Activated CD8-positive, alpha-beta memory T cell treated with anti-CD3 and anti-CD28 coated beads, Interleukin-2, amount 10 ng/mL, durations not matched to agents 7 days and 5 days (primary cell): Measurements from ENCODE around the gene BTNL9. TPM values are rescaled to one million over a fixed set of nuclear protein-coding genes. Genes with fewer than 3 reads are reported as not detected.
"Not testable (repeated sequence)": the region's sequence is repeated elsewhere in the genome, so short reads cannot be mapped to it uniquely, and the experiment has no call there.

Experiments
- ATAC-seq: fragments of 150-1000 bp; cut with Tn5 transposase; one replicate; pipeline ENCODE4 v1.10.0; 2021; ENCODE audit warnings: moderate library complexity
- CTCF ChIA-PET: fragments of 350-600 bp; sonication (Branson Sonifier 250); formaldehyde crosslinking; loops from one replicate; lab custom pipeline; 2021; ENCODE audit warnings: antibody characterized with exemption; lab: Charles Lee
- DNase-seq: peaks from one replicate; pipeline ENCODE4 v3.0.0-alpha.2; 2020
- H3K27ac Mint-ChIP-seq: one replicate; pipeline ENCODE4 v1.8.0; 2021; ENCODE audit warnings: mild to moderate bottlenecking, mixed read lengths
- H3K27me3 Mint-ChIP-seq: one replicate; pipeline ENCODE4 v1.8.0; 2021; ENCODE audit warnings: mixed read lengths
- H3K36me3 Mint-ChIP-seq: one replicate; pipeline ENCODE4 v1.8.0; 2021; ENCODE audit warnings: mild to moderate bottlenecking, mixed read lengths
- H3K4me1 Mint-ChIP-seq: one replicate; pipeline ENCODE4 v1.8.0; 2021; ENCODE audit warnings: mixed read lengths
- H3K4me3 Mint-ChIP-seq: one replicate; pipeline ENCODE4 v1.8.0; 2021; ENCODE audit warnings: mild to moderate bottlenecking, moderate library complexity, mixed read lengths
- H3K9me3 Mint-ChIP-seq: one replicate; pipeline ENCODE4 v1.8.0; 2022; ENCODE audit warnings: low read depth, mixed read lengths
- total RNA-seq, 2 experiments: library from RNA; stranded (reverse); gene quantifications; one replicate each; pipeline ENCODE4 v1.2.3, GENCODE V29; 2021

BTNL9 gene
- total RNA-seq, 2 experiments from 2014 or later: not detected

DNA sequence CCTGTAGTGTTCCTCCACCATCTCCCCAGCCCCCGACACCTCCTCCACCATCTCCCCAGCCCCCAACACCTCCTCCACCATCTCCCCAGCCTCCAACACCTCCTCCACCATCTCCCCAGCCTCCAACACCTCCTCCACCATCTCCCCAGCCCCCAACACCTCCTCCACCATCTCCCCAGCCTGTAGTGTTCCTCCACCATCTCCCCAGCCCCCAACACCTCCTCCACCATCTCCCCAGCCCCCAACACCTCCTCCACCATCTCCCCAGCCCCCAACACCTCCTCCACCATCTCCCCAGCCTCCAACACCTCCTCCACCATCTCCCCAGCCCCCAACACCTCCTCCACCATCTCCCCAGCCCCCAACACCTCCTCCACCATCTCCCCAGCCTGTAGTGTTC is 5.8 kb downstream of the BTNL9 start:
- H3K27ac Mint-ChIP-seq, ATAC-seq, H3K9me3 Mint-ChIP-seq, H3K36me3 Mint-ChIP-seq, H3K4me1 Mint-ChIP-seq, CTCF ChIA-PET, DNase-seq, H3K4me3 Mint-ChIP-seq: not testable (repeated sequence)
- H3K27me3 Mint-ChIP-seq: peaks cover 34% of the 10 kb centered on the region

DNA sequence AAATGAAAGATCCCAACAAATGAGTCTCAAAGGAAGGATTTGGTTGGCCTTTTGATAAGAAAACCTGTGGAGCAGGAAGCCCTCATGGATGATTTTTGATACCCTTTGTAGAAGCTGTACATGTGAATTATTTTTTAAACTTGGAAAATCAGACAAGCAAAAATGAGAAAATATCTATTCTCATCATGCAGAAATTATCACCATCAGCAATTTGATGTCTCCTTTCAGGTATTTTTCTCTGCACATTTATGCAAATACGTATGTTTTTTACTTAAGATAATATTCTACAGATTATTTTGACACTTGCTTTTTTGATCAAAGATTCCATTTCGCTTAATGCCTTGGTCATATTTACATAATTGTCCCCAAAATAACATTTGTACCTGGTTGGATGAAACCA is 7.2 kb downstream of the BTNL9 start:
- H3K4me3 Mint-ChIP-seq: no peak overlapping the region
- no peak for ATAC-seq
- H3K27me3 Mint-ChIP-seq: peaks cover 38% of the 10 kb centered on the region
- no peaks in the 10 kb centered on the region for H3K9me3 Mint-ChIP-seq
- peaks cover 3% of the 10 kb centered on the region for H3K36me3 Mint-ChIP-seq
- CTCF ChIA-PET: no interaction called here
- H3K27ac Mint-ChIP-seq: no peak overlapping the region
- peaks cover 4% of the 10 kb centered on the region for H3K4me1 Mint-ChIP-seq
- no peak for DNase-seq

DNA sequence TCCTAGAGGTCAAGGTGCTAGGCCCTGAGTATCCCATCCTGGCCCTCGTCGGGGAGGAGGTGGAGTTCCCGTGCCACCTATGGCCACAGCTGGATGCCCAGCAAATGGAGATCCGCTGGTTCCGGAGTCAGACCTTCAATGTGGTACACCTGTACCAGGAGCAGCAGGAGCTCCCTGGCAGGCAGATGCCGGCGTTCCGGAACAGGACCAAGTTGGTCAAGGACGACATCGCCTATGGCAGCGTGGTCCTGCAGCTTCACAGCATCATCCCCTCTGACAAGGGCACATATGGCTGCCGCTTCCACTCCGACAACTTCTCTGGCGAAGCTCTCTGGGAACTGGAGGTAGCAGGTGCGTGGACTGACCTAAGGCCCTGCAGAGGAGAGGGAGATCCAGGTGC is 7.9 kb downstream of the BTNL9 start:
- Mint-ChIP-seq H3K4me1 (peaks cover 6% of the 10 kb centered on the region), H3K27me3 (peaks cover 37% of the 10 kb centered on the region), H3K27ac (no peak overlapping the region), H3K36me3 (peaks cover 4% of the 10 kb centered on the region), H3K9me3 (no peaks in the 10 kb centered on the region), H3K4me3 (no peak overlapping the region)
- CTCF ChIA-PET: no interaction called here
- ATAC-seq (no peak), DNase-seq (no peak)

DNA sequence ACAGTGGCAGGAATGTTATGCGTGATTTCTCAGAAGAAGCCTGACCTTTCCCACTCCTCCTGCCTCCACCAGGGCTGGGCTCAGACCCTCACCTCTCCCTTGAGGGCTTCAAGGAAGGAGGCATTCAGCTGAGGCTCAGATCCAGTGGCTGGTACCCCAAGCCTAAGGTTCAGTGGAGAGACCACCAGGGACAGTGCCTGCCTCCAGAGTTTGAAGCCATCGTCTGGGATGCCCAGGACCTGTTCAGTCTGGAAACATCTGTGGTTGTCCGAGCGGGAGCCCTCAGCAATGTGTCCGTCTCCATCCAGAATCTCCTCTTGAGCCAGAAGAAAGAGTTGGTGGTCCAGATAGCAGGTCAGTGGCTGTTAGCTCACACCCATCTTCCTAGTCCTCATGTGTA is 9.9 kb downstream of the BTNL9 start:
- H3K36me3 Mint-ChIP-seq: peaks cover 4% of the 10 kb centered on the region
- H3K9me3 Mint-ChIP-seq: no peaks in the 10 kb centered on the region
- DNase-seq (no peak), ATAC-seq (no peak)
- no peak overlapping the region for H3K4me3 Mint-ChIP-seq
- H3K27me3 Mint-ChIP-seq: peaks cover 52% of the 10 kb centered on the region
- CTCF ChIA-PET: no interaction called here
- peaks cover 10% of the 10 kb centered on the region for H3K4me1 Mint-ChIP-seq
- no peak overlapping the region for H3K27ac Mint-ChIP-seq

DNA sequence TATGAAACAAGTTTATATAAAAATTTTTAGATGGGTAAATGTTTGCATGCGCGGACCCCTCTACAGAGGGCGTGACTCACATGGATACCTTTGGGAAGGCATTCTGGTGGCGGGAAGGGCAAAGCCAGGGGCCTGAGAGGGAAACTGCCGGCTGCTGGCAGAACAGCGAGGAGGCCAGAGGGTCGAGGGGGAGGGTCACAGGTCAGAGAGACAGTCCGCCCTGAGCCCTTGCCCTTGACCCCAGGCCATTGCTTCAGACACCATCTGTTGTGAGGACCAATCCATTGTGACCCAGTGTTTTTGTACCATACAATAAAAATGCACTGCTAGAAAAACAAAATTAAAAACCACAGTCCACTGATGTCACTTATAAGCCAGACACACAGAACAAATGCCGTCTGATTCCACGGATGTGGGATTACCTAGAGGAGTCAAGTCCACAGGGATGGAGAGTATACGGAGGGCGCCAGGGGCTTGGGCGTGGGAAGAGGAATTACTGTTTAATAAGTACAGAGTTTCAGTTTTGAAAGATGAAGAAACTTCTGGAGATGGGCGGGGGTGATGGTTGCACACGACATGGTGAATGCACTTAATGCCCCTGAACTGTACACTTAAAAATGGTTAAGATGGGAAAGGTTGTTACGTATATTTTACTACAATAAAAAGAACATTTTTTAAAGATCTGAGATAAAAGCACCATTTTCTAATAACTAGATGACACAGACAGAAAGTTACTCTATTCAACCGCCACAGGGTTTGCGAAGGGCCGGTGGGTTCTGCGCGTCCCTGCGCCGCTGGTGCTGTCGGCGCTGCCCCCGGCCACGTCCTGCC is 12.0 kb downstream of the BTNL9 start:
- ATAC-seq: no peak
- peak; percentile 22 for DNase-seq
- no peaks in the 10 kb centered on the region for H3K9me3 Mint-ChIP-seq
- H3K4me1 Mint-ChIP-seq: peaks cover 10% of the 10 kb centered on the region
- H3K27ac Mint-ChIP-seq: peak overlapping the region; percentile 51
- peaks cover 4% of the 10 kb centered on the region for H3K36me3 Mint-ChIP-seq
- H3K27me3 Mint-ChIP-seq: peaks cover 71% of the 10 kb centered on the region
- CTCF ChIA-PET: no interaction called here
- peak overlapping the region; percentile 51 for H3K4me3 Mint-ChIP-seq

DNA sequence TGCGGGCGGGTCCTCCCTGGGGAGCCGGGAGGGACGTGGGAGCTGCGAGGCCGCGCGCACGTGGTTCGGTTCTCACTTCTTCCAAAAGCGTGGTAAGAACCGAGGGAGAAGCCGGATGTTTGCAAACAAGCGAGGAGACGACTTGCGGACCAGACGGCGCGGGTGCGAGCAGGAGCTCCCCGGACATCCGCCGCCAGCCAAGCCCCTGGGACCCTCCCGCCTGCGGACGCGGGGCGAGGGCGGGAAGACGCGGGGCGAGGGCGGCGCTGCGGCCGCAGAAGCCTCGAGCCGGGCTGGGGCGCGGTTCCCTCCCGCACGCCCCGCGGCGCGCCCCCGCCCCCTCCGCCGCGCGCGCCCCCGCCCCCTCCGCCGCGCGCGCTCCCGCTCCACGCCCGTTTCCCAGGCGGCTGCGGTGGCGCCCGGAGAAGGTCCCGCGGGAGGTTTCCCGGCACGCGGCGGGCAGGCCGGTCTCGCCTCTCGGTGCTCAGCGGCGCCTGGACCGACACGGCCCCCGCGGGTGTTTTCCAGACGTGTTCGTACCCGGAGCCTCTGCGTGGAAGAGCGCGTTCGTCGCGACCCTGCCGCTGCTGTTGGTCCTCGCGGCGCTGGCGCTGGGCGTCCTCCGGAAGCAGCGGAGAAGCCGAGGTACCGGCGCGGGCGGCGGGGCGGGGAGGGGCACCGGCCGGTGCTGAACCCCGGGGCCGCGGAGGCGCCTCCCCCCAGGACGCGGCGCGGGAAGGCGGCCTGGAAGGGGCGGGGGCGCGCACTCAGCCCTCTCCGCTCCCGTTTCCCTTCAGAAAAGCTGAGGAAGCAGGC is 12.8 kb downstream of the BTNL9 start:
- Mint-ChIP-seq H3K9me3 (no peaks in the 10 kb centered on the region), H3K36me3 (peaks cover 4% of the 10 kb centered on the region), H3K4me1 (peaks cover 10% of the 10 kb centered on the region), H3K4me3 (peak overlapping the region; percentile 51), H3K27ac (no peak overlapping the region), H3K27me3 (peaks cover 74% of the 10 kb centered on the region)
- CTCF ChIA-PET: no interaction called here
- ATAC-seq (no peak), DNase-seq (peak; percentile 42)

DNA sequence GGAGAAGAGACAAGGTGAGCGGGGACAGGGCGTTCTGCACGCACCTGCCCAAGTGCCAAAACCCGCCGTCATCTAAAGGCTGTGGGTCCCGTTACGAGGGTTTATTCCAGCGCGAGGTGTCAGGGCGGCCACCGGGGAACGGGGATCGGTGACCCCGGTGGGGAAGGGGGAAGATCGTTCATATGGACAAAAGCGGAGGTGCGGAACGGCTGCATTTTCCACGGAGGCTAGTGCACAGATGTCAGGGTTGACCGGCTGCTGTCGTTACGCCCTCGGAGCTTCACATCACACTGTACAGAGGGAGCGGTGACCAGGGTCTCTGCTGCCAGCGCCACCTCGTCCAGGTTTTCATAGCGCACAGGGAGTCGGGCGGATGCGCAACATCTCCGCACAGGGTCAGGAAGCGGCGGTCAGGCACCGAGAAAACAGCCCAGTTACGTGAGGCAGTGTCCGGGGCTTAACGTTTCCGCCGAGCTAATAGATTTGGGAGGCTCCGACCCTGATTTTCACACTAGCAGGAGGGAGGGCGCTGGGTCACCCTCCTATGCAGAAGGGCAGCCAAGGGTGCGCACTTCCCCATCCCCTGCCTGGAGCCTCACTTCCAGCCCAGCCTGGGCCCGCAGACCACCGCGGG is 13.5 kb downstream of the BTNL9 start:
- Mint-ChIP-seq H3K36me3 (peaks cover 4% of the 10 kb centered on the region), H3K4me3 (peak overlapping the region; percentile 51), H3K4me1 (peaks cover 10% of the 10 kb centered on the region), H3K27ac (no peak overlapping the region), H3K9me3 (no peaks in the 10 kb centered on the region), H3K27me3 (peaks cover 79% of the 10 kb centered on the region)
- ATAC-seq (peak; percentile 16), DNase-seq (peak; percentile 39)
- CTCF ChIA-PET: no interaction called here

DNA sequence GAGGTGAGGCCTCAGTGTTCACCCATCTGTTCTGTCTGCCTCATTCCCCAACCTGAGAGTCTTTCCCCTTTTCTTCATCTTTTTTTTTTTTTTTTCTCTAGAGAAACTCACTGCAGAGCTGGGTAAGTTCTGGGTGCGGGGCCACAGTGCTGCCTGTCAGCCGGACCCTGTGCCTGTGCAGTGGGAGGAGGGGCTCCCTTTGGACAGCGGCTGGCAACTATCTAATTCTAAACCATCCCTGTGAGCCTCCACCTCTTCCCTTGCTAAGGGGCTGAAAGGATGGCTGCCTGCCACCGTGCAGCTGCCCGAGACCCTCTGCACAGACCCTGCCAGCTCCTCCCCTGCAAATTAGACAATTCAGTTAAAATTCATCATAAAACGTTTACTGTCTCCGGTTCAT is 14.1 kb downstream of the BTNL9 start:
- no peak overlapping the region for H3K4me3 Mint-ChIP-seq

DNA sequence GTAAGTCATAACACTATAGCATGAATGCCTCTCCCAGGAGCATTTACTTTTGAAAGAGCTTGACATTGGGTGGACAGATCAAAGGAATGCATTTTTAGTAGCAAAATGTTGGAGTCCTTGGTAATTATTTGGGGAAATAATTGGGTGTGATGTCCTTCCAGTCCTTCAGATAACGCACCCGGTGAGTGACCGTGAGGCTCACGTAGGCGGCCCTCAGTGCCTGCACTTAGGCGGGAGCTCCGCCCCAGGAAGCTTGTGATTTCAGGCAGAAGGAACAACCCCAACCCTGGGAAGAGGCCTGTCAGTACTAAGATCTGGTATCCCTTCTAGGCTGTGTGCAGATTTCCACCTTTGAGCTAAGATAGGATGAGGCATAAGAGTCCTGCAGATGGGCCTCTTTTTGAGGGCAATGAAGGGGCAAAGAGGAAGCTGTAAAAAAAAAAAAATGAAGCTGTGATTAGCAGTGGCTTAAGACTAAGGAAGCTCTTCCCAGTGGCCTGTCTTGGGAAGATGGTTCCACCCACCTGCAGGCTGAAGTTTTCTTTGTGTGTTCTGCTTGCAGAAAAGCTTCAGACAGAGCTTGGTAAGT is 14.9 kb downstream of the BTNL9 start:
- Mint-ChIP-seq H3K27ac (no peak overlapping the region), H3K27me3 (peaks cover 85% of the 10 kb centered on the region), H3K4me1 (peaks cover 10% of the 10 kb centered on the region), H3K9me3 (no peaks in the 10 kb centered on the region), H3K36me3 (peaks cover 4% of the 10 kb centered on the region), H3K4me3 (no peak overlapping the region)
- no peak for ATAC-seq
- DNase-seq: peak; percentile 16
- CTCF ChIA-PET: no interaction called here

More for the DNA sequence above, 14.1 kb downstream of the BTNL9 start:
- Mint-ChIP-seq H3K9me3 (no peaks in the 10 kb centered on the region), H3K27ac (no peak overlapping the region), H3K27me3 (peaks cover 83% of the 10 kb centered on the region), H3K4me1 (peaks cover 10% of the 10 kb centered on the region), H3K36me3 (peaks cover 4% of the 10 kb centered on the region)
- CTCF ChIA-PET: no interaction called here
- DNase-seq: no peak
- ATAC-seq: no peak

DNA sequence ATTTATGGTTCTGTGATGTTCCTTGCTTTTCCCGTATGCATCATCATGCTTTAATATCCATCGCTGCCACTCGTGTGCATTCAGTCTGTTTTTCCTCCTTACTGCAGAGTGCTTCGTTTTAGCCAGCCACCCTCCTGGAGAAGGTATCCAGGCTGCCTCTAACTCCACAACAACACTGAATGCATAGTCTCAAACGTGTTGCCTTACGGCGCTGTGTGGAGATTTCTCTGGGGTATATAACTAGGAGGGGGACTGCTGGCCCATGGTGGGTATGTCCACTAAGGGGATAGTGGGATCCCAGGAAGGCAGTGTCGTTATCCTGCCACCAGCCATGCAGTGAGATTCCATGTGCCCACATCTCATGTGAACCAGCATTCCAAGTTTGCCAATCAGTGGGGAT is 16.4 kb downstream of the BTNL9 start:
- no peaks in the 10 kb centered on the region for H3K9me3 Mint-ChIP-seq
- peaks cover 87% of the 10 kb centered on the region for H3K27me3 Mint-ChIP-seq
- no peak overlapping the region for H3K4me3 Mint-ChIP-seq
- peaks cover 10% of the 10 kb centered on the region for H3K4me1 Mint-ChIP-seq
- peaks cover 4% of the 10 kb centered on the region for H3K36me3 Mint-ChIP-seq
- peak; percentile 18 for DNase-seq
- no peak overlapping the region for H3K27ac Mint-ChIP-seq
- ATAC-seq: no peak
- CTCF ChIA-PET: no interaction called here

DNA sequence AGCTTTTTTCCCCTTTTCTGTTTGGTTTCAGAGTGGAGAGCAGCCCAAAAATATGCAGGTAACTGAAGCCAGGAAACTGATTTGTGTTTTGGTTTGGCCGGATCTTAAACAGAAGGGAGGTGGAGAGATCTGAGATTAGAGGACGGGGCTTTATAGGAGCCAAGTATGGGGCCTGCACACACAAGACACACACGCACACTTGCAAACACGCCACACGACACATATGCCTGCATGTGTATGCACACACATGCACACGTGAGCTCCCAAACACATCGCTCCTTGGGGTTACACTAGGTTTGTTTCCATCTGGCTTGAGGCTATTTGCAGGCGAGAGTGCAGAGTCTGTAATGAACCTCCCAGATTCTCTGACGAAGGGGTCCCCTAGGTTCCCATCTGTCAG is 18.3 kb downstream of the BTNL9 start:
- Mint-ChIP-seq H3K36me3 (no peaks in the 10 kb centered on the region), H3K4me3 (no peak overlapping the region), H3K27me3 (peaks cover 92% of the 10 kb centered on the region), H3K27ac (no peak overlapping the region), H3K9me3 (no peaks in the 10 kb centered on the region), H3K4me1 (peaks cover 4% of the 10 kb centered on the region)
- DNase-seq (peak; percentile 18), ATAC-seq (no peak)
- CTCF ChIA-PET: no interaction called here

DNA sequence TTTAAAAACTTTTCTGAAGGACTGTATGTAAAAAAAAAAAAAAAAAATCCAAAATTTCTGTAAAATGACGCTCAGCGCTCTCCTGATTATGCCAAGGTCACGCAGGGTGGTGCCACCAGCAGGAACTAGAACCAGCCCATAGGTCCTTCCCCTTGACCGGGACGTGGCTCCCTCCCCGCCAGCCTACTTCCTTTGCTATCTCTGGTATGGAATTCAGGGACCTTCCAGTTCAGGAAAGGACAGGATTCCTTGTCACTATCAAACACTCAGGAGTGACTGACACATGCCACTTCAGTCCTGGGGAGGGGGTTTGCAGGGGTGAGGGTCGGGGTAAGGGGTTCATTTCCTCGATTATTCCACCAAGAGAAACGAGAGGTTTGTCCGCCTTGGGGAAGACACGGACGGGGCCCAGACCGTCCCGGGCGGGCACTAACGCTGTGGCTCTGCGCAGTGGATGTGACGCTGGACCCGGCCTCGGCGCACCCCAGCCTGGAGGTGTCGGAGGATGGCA is 18.8 kb downstream of the BTNL9 start:
- Mint-ChIP-seq H3K27me3 (peaks cover 90% of the 10 kb centered on the region), H3K36me3 (no peaks in the 10 kb centered on the region), H3K4me3 (no peak overlapping the region), H3K9me3 (no peaks in the 10 kb centered on the region), H3K4me1 (no peaks in the 10 kb centered on the region), H3K27ac (no peak overlapping the region)
- CTCF ChIA-PET: no interaction called here
- DNase-seq (peak; percentile 28), ATAC-seq (no peak)
